Measurements from ENCODE around the gene GPC5. TPM values are rescaled to one million over a fixed set of nuclear protein-coding genes. Genes with fewer than 3 reads are reported as not detected.

The GPC5 gene
- total RNA-seq, 1 experiment from 2014 or later, result 0.15 TPM

- no peak overlapping the region for H3K23ac ChIP-seq (ENCODE audit: insufficient read length, low read depth, low read length)
- H2BK120ac ChIP-seq (ENCODE audit: low read depth, low read length, poor library complexity, severe bottlenecking), result no peak overlapping the region
- no peak overlapping the region for H3K14ac ChIP-seq (ENCODE audit: insufficient read depth, low read length)
- no peak overlapping the region for H2BK20ac ChIP-seq (ENCODE audit: low read depth, low read length, poor library complexity, severe bottlenecking)
- H3K27ac ChIP-seq (ENCODE audit: insufficient read length, low read depth, low read length), result no peak overlapping the region
- Mint-ChIP-seq H3K4me1 (no peaks in the 10 kb centered on the region), H3K9me3 (peaks cover 4 to 5% of the 10 kb centered on the region in 2 experiments; a peak in 1 of 5 replicates), H3K4me3 (no peak overlapping the region), H3K36me3 (ENCODE audit: insufficient read depth in 1 of 3, low read depth in 3 of 3) (no peaks in the 10 kb centered on the region), H3K27ac (no peak overlapping the region), H3K27me3 (ENCODE audit: low read depth) (no peaks in the 10 kb centered on the region)
- no peak overlapping the region for H3K9ac ChIP-seq (ENCODE audit: extremely low read depth, insufficient read length, low read length)
- DNase-seq, result no peak
- no peak overlapping the region for H3K4ac ChIP-seq (ENCODE audit: low read depth, low read length)
- H3K56ac ChIP-seq (ENCODE audit: insufficient read length, low read depth, low read length), result no peak overlapping the region
- H2BK5ac ChIP-seq (ENCODE audit: insufficient read length, low read length), result no peak overlapping the region
- no peak overlapping the region for H2BK15ac ChIP-seq (ENCODE audit: low read depth, low read length)
- no peaks in the 10 kb centered on the region for H3K9me3 ChIP-seq (ENCODE audit: control insufficient read depth, low read depth, low read length)
- H4K5ac ChIP-seq (ENCODE audit: insufficient read length, low read depth, low read length), result no peak overlapping the region
- H3K4me1 ChIP-seq (ENCODE audit: insufficient read depth, low read length), result no peaks in the 10 kb centered on the region
- H3T11ph ChIP-seq (ENCODE audit: low read length), result no peak overlapping the region
- H3K23me2 ChIP-seq (ENCODE audit: insufficient read length, low read depth, low read length, poor library complexity, severe bottlenecking), result no peaks in the 10 kb centered on the region
- no peak for TF ChIP-seq CTCF (conservative IDR thresholded peaks at IDR 0.05)
- H3K79me2 ChIP-seq (ENCODE audit: insufficient read depth, low read length), result no peaks in the 10 kb centered on the region
- H3K18ac ChIP-seq (ENCODE audit: insufficient read length, low read depth, low read length), result no peak overlapping the region
- no peaks in the 10 kb centered on the region for H4K20me1 ChIP-seq (ENCODE audit: control insufficient read depth, insufficient read depth, insufficient read length)
- no peaks in the 10 kb centered on the region for H3K79me1 ChIP-seq (ENCODE audit: insufficient read depth, low read depth, low read length, poor library complexity, severe bottlenecking)
- WGBS (ENCODE audit: extremely low coverage, insufficient read length, low lambda C conversion rate), result no CpG with 5 or more reads among the region's 1 CpG
- H4K8ac ChIP-seq (replicated peaks; ENCODE audit: insufficient read length, low read depth, low read length), result no peak overlapping the region
- no peak overlapping the region for H2AK5ac ChIP-seq (ENCODE audit: insufficient read length, low read length)
- H3K4me2 ChIP-seq (ENCODE audit: insufficient read depth, insufficient read length, low read length), result no peak overlapping the region
- no peak overlapping the region for H2BK12ac ChIP-seq (ENCODE audit: insufficient read length, low read depth, low read length)
- H3K27me3 ChIP-seq (ENCODE audit: insufficient read depth, low read length), result no peaks in the 10 kb centered on the region
- no peak overlapping the region for H4K91ac ChIP-seq (ENCODE audit: insufficient read length, low read depth, low read length)
- H2AFZ ChIP-seq (ENCODE audit: low read length), result no peak overlapping the region
These were observed 1150.9 kb downstream of the GPC5 start for GRCh38 chr13:92549276-92549675.

Measured in H9 (cell line).